Measurements from ENCODE around the gene XIST. TPM values are rescaled to one million over a fixed set of nuclear protein-coding genes. Genes with fewer than 3 reads are reported as not detected.
"Not testable (repeated sequence)": the region's sequence is repeated elsewhere in the genome, so short reads cannot be mapped to it uniquely, and the experiment has no call there.

Gene XIST
- total RNA-seq, 2 experiments from 2014 or later, result not detected

- Mint-ChIP-seq H3K4me3 (no peak overlapping the region), H3K9me3 (no peaks in the 10 kb centered on the region), H3K36me3 (ENCODE audit: low read depth) (no peaks in the 10 kb centered on the region), H3K4me1 (no peaks in the 10 kb centered on the region), H3K27me3 (no peaks in the 10 kb centered on the region), H3K27ac (no peak overlapping the region)
- ChIA-PET CTCF (no interaction called here), POLR2A (no interaction called here)
- DNase-seq, result no peak
Observed at GRCh38 chrX:73830489-73831414, 21.8 kb downstream of the XIST start.

DNA sequence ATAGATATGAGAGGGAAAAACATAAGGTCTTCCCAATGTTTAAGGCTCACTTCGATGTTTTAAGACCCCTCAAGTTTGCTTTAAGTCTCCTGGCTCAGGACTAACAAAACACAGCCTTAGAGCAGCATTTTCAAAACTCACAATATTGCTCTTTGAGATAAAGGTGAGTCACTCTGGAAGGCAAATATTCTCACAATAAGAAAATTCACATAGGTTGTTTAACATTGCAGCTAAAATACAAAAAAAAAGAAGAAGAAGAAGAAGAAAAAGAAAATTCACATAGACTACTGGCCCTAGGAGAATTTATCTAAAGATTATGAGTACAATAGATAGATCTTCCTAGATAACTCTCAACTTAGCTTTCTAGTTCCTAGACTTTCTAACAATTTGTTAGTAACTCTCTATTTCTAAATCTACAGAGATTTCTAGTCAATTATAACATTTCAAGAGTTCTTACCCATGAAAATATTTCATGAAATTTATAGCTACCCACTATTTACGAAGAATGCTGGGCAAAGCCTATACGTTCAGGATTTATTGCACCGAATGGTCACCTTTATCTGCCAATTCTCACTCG lies 22.5 kb downstream of the XIST start:
- no peaks in the 10 kb centered on the region for H3K4me1 Mint-ChIP-seq
- H3K27ac Mint-ChIP-seq, result no peak overlapping the region
- H3K4me3 Mint-ChIP-seq, result no peak overlapping the region

GRCh38 chrX:73828080-73828720 lies 24.3 kb downstream of the XIST start:
- POLR2A ChIA-PET, result no interaction called here
- DNase-seq, result no peak
- H3K4me1 Mint-ChIP-seq, result no peaks in the 10 kb centered on the region
- H3K9me3 Mint-ChIP-seq, result no peaks in the 10 kb centered on the region
- H3K4me3 Mint-ChIP-seq, result no peak overlapping the region
- H3K27me3 Mint-ChIP-seq, result no peaks in the 10 kb centered on the region
- no peak overlapping the region for H3K27ac Mint-ChIP-seq
- H3K36me3 Mint-ChIP-seq (ENCODE audit: low read depth), result no peaks in the 10 kb centered on the region
- CTCF ChIA-PET, result no interaction called here

More for the DNA sequence above, 22.5 kb downstream of the XIST start:
- H3K27me3 Mint-ChIP-seq, result no peaks in the 10 kb centered on the region
- no peak for DNase-seq
- POLR2A ChIA-PET, result no interaction called here
- no peaks in the 10 kb centered on the region for H3K36me3 Mint-ChIP-seq (ENCODE audit: low read depth)
- CTCF ChIA-PET, result no interaction called here
- H3K9me3 Mint-ChIP-seq, result no peaks in the 10 kb centered on the region

- Mint-ChIP-seq H3K36me3 (ENCODE audit: low read depth) (no peaks in the 10 kb centered on the region), H3K4me3 (no peak overlapping the region), H3K4me1 (no peaks in the 10 kb centered on the region), H3K27ac (no peak overlapping the region), H3K9me3 (no peaks in the 10 kb centered on the region), H3K27me3 (no peaks in the 10 kb centered on the region)
- ChIA-PET CTCF (no interaction called here), POLR2A (no interaction called here)
- DNase-seq, result no peak
Observed at GRCh38 chrX:73827406-73827805, 25.1 kb downstream of the XIST start.

- CTCF ChIA-PET, result no interaction called here
- Mint-ChIP-seq H3K27ac (no peak overlapping the region), H3K4me3 (no peak overlapping the region), H3K27me3 (no peaks in the 10 kb centered on the region), H3K4me1 (no peaks in the 10 kb centered on the region), H3K9me3 (no peaks in the 10 kb centered on the region), H3K36me3 (ENCODE audit: low read depth) (no peaks in the 10 kb centered on the region)
- no peak for DNase-seq
- POLR2A ChIA-PET, result no interaction called here
Observed at GRCh38 chrX:73826996-73827395, 25.5 kb downstream of the XIST start.

DNA sequence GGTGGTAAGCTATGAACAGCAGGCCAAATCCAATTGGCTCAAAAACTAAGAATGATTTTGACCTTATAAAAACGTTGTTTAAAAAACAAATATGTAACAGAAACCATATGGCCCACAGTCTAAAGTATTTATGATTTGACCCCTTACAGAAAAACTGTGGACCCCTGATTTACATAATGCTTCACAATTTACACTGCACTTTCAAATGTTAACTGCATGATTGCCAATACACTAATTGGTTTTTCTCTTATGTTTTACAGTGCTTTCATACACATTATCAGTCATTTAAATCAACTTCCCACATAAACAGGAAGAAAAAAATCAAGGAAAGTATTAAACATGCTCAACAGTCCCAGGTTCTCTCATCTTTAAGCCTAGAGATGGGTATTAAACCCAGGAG lies 26.9 kb downstream of the XIST start:
- no peaks in the 10 kb centered on the region for H3K9me3 Mint-ChIP-seq
- POLR2A ChIA-PET, result no interaction called here
- no peak overlapping the region for H3K4me3 Mint-ChIP-seq
- no peaks in the 10 kb centered on the region for H3K4me1 Mint-ChIP-seq
- no peaks in the 10 kb centered on the region for H3K36me3 Mint-ChIP-seq (ENCODE audit: low read depth)
- CTCF ChIA-PET, result no interaction called here
- no peaks in the 10 kb centered on the region for H3K27me3 Mint-ChIP-seq
- DNase-seq, result no peak
- H3K27ac Mint-ChIP-seq, result no peak overlapping the region

- H3K9me3 Mint-ChIP-seq, result no peaks in the 10 kb centered on the region
- POLR2A ChIA-PET, result no interaction called here
- CTCF ChIA-PET, result no interaction called here
Observed at GRCh38 chrX:73823473-73824004, 29.0 kb downstream of the XIST start.

DNA sequence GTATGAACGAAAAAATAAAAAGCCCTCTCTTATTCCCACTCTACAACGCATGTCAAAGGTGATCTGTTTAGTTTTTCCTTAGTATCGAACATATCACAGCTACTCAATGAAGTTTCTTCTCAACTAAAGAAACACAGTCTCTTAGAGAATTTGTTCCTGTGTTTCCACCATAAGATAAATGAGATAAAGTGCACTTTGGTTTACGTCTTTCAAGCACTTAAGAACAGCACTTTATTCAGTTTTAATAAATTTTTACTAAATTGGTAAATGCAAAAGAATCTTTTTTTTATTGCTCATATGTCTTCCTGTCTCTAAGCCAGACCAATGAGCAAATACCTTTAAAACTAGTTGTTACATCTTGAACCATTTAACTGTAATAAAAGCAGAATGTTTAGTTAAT lies 29.7 kb downstream of the XIST start:
- ChIA-PET CTCF (no interaction called here), POLR2A (no interaction called here)
- Mint-ChIP-seq H3K9me3 (no peaks in the 10 kb centered on the region), H3K4me1 (no peaks in the 10 kb centered on the region), H3K4me3 (no peak overlapping the region), H3K36me3 (ENCODE audit: low read depth) (no peaks in the 10 kb centered on the region), H3K27ac (no peak overlapping the region), H3K27me3 (no peaks in the 10 kb centered on the region)
- DNase-seq, result no peak

More at GRCh38 chrX:73823473-73824004, 29.0 kb downstream of the XIST start:
- Mint-ChIP-seq H3K4me1 (no peaks in the 10 kb centered on the region), H3K4me3 (no peak overlapping the region), H3K27ac (no peak overlapping the region), H3K36me3 (ENCODE audit: low read depth) (no peaks in the 10 kb centered on the region), H3K27me3 (no peaks in the 10 kb centered on the region)
- no peak for DNase-seq

GRCh38 chrX:73821921-73822559 lies 30.5 kb downstream of the XIST start:
- CTCF ChIA-PET, result no interaction called here
- POLR2A ChIA-PET, result no interaction called here

DNA sequence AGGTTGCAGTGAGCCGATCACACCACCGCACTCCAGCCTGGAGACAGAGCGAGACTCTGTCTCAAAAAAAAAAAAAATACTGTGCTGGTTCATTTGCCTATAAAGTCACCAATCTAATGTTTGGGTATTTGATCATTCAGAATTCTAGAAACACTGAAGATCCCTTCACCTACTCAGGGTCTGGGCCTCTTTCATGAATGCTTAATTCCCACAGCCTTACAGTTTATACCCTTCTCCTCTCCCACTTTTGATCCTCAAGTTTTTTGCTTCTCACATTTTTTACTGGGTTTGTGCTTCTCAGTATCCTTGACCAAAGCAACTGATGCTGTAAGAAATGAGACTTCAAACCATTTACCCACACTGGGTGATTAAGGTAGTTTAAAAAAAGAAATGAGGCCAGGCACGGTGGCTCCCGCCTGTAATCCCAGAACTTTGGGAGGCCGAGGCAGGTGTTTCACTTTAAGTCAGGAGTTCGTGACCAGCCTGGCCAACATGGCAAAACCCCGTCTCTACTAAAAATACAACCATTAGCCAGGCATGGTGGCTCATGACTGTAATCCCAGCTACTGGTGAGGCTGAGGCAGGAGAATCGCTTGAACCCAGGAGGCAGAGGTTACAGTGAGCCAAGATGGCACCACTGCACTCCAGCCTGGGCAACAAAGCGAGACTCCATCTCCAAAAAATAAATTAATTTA lies 32.5 kb downstream of the XIST start:
- H3K27me3 Mint-ChIP-seq; H3K36me3 Mint-ChIP-seq (ENCODE audit: low read depth); CTCF ChIA-PET; H3K27ac Mint-ChIP-seq; POLR2A ChIA-PET; H3K4me3 Mint-ChIP-seq; H3K9me3 Mint-ChIP-seq; DNase-seq; H3K4me1 Mint-ChIP-seq: not testable (repeated sequence)

More at GRCh38 chrX:73821921-73822559, 30.5 kb downstream of the XIST start:
- H3K27me3 Mint-ChIP-seq, result no peaks in the 10 kb centered on the region
- no peak for DNase-seq
- no peaks in the 10 kb centered on the region for H3K36me3 Mint-ChIP-seq (ENCODE audit: low read depth)
- H3K27ac Mint-ChIP-seq, result no peak overlapping the region
- H3K4me3 Mint-ChIP-seq, result no peak overlapping the region
- H3K9me3 Mint-ChIP-seq, result no peaks in the 10 kb centered on the region
- no peaks in the 10 kb centered on the region for H3K4me1 Mint-ChIP-seq

- no peak overlapping the region for H3K4me3 Mint-ChIP-seq
- no peaks in the 10 kb centered on the region for H3K9me3 Mint-ChIP-seq
- no peak overlapping the region for H3K27ac Mint-ChIP-seq
- DNase-seq, result no peak
- ChIA-PET CTCF (no interaction called here), POLR2A (no interaction called here)
- H3K4me1 Mint-ChIP-seq, result no peaks in the 10 kb centered on the region
- no peaks in the 10 kb centered on the region for H3K27me3 Mint-ChIP-seq
- no peaks in the 10 kb centered on the region for H3K36me3 Mint-ChIP-seq (ENCODE audit: low read depth)
Observed at GRCh38 chrX:73818200-73819116, 34.1 kb downstream of the XIST start.

Data from activated CD4-positive, alpha-beta memory T cell treated with anti-CD3 and anti-CD28 coated beads, Interleukin-2, amount 10 ng/mL, durations not matched to agents 7 days and 5 days (primary cell).